Testis (tissue), 2 donors: ENCODE measurements around the gene ASXL1.

Experiments
- POLR2A ChIP-seq: fragments of 450-650 bp; IDR thresholded peaks from one replicate; pipeline ENCODE4 v1.6.1; 2017; ENCODE audit warnings: antibody characterized with exemption, mild to moderate bottlenecking, moderate library complexity
- TF ChIP-seq, protein P1 (sequence below), 3 experiments: fragments of 450-650 bp in 2 of 3; fragments of 200-600 bp in 1 of 3; sonication (generic) in 1 of 3; IDR thresholded peaks; one replicate each; pipeline ENCODE4 v1.5.1; 2016 to 2019; ENCODE audit warnings: antibody characterized with exemption in 3 of 3, mild to moderate bottlenecking in 2 of 3, moderate library complexity in 1 of 3

DNA sequence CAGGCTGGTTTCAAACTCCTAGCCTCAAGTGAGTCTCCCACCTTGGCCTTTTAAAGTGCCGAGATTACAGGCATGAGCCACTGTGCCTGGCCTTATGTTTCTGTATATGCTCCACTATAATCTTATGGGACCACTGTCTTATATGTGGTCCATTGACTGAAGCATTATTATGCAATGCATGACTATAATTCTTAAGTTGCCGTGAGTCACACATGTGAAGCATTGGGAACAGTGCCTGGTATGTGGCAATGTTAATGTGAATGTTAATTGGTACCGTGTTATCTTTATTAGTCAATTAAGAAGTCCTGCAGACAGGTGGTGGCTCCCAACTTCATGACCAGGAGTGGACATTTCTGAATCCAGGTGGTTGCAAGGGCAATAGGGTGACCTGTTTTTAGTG, 14.7 kb upstream of the ASXL1 start:
- TF ChIP-seq, protein P1, sequence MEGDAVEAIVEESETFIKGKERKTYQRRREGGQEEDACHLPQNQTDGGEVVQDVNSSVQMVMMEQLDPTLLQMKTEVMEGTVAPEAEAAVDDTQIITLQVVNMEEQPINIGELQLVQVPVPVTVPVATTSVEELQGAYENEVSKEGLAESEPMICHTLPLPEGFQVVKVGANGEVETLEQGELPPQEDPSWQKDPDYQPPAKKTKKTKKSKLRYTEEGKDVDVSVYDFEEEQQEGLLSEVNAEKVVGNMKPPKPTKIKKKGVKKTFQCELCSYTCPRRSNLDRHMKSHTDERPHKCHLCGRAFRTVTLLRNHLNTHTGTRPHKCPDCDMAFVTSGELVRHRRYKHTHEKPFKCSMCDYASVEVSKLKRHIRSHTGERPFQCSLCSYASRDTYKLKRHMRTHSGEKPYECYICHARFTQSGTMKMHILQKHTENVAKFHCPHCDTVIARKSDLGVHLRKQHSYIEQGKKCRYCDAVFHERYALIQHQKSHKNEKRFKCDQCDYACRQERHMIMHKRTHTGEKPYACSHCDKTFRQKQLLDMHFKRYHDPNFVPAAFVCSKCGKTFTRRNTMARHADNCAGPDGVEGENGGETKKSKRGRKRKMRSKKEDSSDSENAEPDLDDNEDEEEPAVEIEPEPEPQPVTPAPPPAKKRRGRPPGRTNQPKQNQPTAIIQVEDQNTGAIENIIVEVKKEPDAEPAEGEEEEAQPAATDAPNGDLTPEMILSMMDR (IDR thresholded peaks at IDR 0.05): no peak
- no peak for TF ChIP-seq POLR2A
